ENCODE results near the gene SPINDOC.
A peak's percentile ranks its signal among the peaks of the same experiment; 100 is the strongest.

SPINDOC gene

GRCh38 chr11:63837027-63837688 lies 23.9 kb downstream of the SPINDOC start:
- ATAC-seq, result no peak
- Mint-ChIP-seq H3K27ac (no peak overlapping the region), H3K9me3 (no peaks in the 10 kb centered on the region), H3K4me3 (peak overlapping the region; percentile 80 to 83), H3K27me3 (no peaks in the 10 kb centered on the region), H3K4me1 (peaks cover 44% of the 10 kb centered on the region)
- DNase-seq, result peak; percentile 69 to 72

GRCh38 chr11:63837739-63838138 lies 24.5 kb downstream of the SPINDOC start:
- no peak for ATAC-seq
- no peak for DNase-seq
- Mint-ChIP-seq H3K27me3 (no peaks in the 10 kb centered on the region), H3K4me1 (peaks cover 44% of the 10 kb centered on the region), H3K9me3 (no peaks in the 10 kb centered on the region), H3K27ac (peak overlapping the region; percentile 95 to 96), H3K4me3 (peak overlapping the region; percentile 80 to 83)

GRCh38 chr11:63838150-63838677 lies 25.0 kb downstream of the SPINDOC start:
- H3K27me3 Mint-ChIP-seq, result no peaks in the 10 kb centered on the region
- no peak for DNase-seq
- H3K27ac Mint-ChIP-seq, result peak overlapping the region; percentile 95 to 96
- no peak for ATAC-seq
- H3K4me1 Mint-ChIP-seq, result peaks cover 47% of the 10 kb centered on the region
- H3K9me3 Mint-ChIP-seq, result no peaks in the 10 kb centered on the region
- H3K4me3 Mint-ChIP-seq, result peak overlapping the region; percentile 80 to 83

- DNase-seq, result peak; percentile 100
- ATAC-seq, result peak; percentile 89
- Mint-ChIP-seq H3K27me3 (no peaks in the 10 kb centered on the region), H3K27ac (peak within 1 kb of the TSS; percentile 97 to 99), H3K9me3 (no peaks in the 10 kb centered on the region), H3K4me3 (peak within 1 kb of the TSS; percentile 92 to 96), H3K4me1 (peaks cover 54% of the 10 kb centered on the region)
Observed at GRCh38 chr11:63838678-63839507, 25.6 kb downstream of the SPINDOC start, which contains the start of gene MARK2. TSS of gene MARK2 (plus strand) at chr11:63839110. CDS start at chr11:63839507, 397 bp downstream.

GRCh38 chr11:63839508-63840355 lies 26.5 kb downstream of the SPINDOC start:
- ATAC-seq, result no peak
- Mint-ChIP-seq H3K27ac (peak overlapping the region; percentile 97 to 99), H3K4me3 (peak overlapping the region; percentile 92 to 96), H3K27me3 (no peaks in the 10 kb centered on the region), H3K9me3 (no peaks in the 10 kb centered on the region), H3K4me1 (peaks cover 60% of the 10 kb centered on the region)
- peak; percentile 19 to 38 for DNase-seq

GRCh38 chr11:63840356-63841060 lies 27.3 kb downstream of the SPINDOC start:
- Mint-ChIP-seq H3K9me3 (no peaks in the 10 kb centered on the region), H3K4me3 (peak overlapping the region; percentile 92 to 96), H3K27me3 (no peaks in the 10 kb centered on the region), H3K4me1 (peaks cover 68% of the 10 kb centered on the region), H3K27ac (peak overlapping the region; percentile 97 to 99)
- DNase-seq (no peak), ATAC-seq (no peak)

- peaks cover 75% of the 10 kb centered on the region for H3K4me1 Mint-ChIP-seq
Observed at GRCh38 chr11:63841554-63841953, 28.3 kb downstream of the SPINDOC start.

GRCh38 chr11:63843041-63843440 lies 29.8 kb downstream of the SPINDOC start:
- Mint-ChIP-seq H3K4me1 (peaks cover 74% of the 10 kb centered on the region), H3K9me3 (no peaks in the 10 kb centered on the region), H3K27me3 (no peaks in the 10 kb centered on the region), H3K27ac (peak overlapping the region; percentile 19 to 28), H3K4me3 (peak overlapping the region in 1 of 2 donors; percentile 25)
- DNase-seq (no peak), ATAC-seq (no peak)

More at GRCh38 chr11:63841554-63841953, 28.3 kb downstream of the SPINDOC start:
- Mint-ChIP-seq H3K27me3 (no peaks in the 10 kb centered on the region), H3K9me3 (no peaks in the 10 kb centered on the region), H3K27ac (peak overlapping the region in 1 of 2 donors; percentile 17), H3K4me3 (peak overlapping the region; percentile 92 to 96)
- ATAC-seq (no peak), DNase-seq (no peak)

GRCh38 chr11:63844836-63845235 lies 31.6 kb downstream of the SPINDOC start:
- no peak for ATAC-seq
- DNase-seq, result no peak
- Mint-ChIP-seq H3K9me3 (no peaks in the 10 kb centered on the region), H3K4me1 (peaks cover 88% of the 10 kb centered on the region), H3K4me3 (no peak overlapping the region), H3K27me3 (no peaks in the 10 kb centered on the region), H3K27ac (no peak overlapping the region)

- no peak for DNase-seq
- H3K9me3 Mint-ChIP-seq, result no peaks in the 10 kb centered on the region
- no peaks in the 10 kb centered on the region for H3K27me3 Mint-ChIP-seq
- peak overlapping the region in 1 of 2 donors; percentile 48 for H3K27ac Mint-ChIP-seq
- peaks cover 90% of the 10 kb centered on the region for H3K4me1 Mint-ChIP-seq
- H3K4me3 Mint-ChIP-seq, result no peak overlapping the region
- ATAC-seq, result no peak
Observed at GRCh38 chr11:63845303-63845702, 32.0 kb downstream of the SPINDOC start.

GRCh38 chr11:63845911-63846310 lies 32.7 kb downstream of the SPINDOC start:
- Mint-ChIP-seq H3K4me1 (peaks cover 90% of the 10 kb centered on the region), H3K9me3 (no peaks in the 10 kb centered on the region), H3K27me3 (no peaks in the 10 kb centered on the region), H3K4me3 (no peak overlapping the region), H3K27ac (peak overlapping the region in 1 of 2 donors; percentile 50)
- DNase-seq, result no peak
- ATAC-seq, result no peak

GRCh38 chr11:63846897-63847296 lies 33.6 kb downstream of the SPINDOC start:
- no peaks in the 10 kb centered on the region for H3K27me3 Mint-ChIP-seq
- ATAC-seq, result no peak
- H3K4me1 Mint-ChIP-seq, result peaks cover 90% of the 10 kb centered on the region
- H3K9me3 Mint-ChIP-seq, result no peaks in the 10 kb centered on the region
- peak overlapping the region; percentile 71 to 86 for H3K27ac Mint-ChIP-seq
- DNase-seq, result no peak
- no peak overlapping the region for H3K4me3 Mint-ChIP-seq

- ATAC-seq (no peak), DNase-seq (no peak)
- Mint-ChIP-seq H3K4me1 (peaks cover 90% of the 10 kb centered on the region), H3K4me3 (no peak overlapping the region), H3K9me3 (no peaks in the 10 kb centered on the region), H3K27me3 (no peaks in the 10 kb centered on the region), H3K27ac (peak overlapping the region; percentile 71 to 86)
Observed at GRCh38 chr11:63847363-63847762, 34.1 kb downstream of the SPINDOC start.

GRCh38 chr11:63849691-63850090 lies 36.4 kb downstream of the SPINDOC start:
- no peak overlapping the region for H3K27ac Mint-ChIP-seq

More at GRCh38 chr11:63849691-63850090, 36.4 kb downstream of the SPINDOC start:
- no peak for ATAC-seq
- no peak for DNase-seq
- Mint-ChIP-seq H3K4me3 (no peak overlapping the region), H3K27me3 (no peaks in the 10 kb centered on the region), H3K4me1 (peaks cover 79% of the 10 kb centered on the region), H3K9me3 (no peaks in the 10 kb centered on the region)

Measured in stimulated activated naive CD8-positive, alpha-beta T cell treated with anti-CD3 and anti-CD28 coated beads, Interleukin-15, amount 100 ng/mL, for 72 hours (primary cell).